Immature natural killer cell (primary cell): ENCODE measurements around the gene PPP2R1A. TPM values are rescaled to one million over a fixed set of nuclear protein-coding genes. Genes with fewer than 3 reads are reported as not detected.
A peak's percentile ranks its signal among the peaks of the same experiment; 100 is the strongest.
"Not testable (repeated sequence)": the region's sequence is repeated elsewhere in the genome, so short reads cannot be mapped to it uniquely, and the experiment has no call there.

Experiments used
- DNase-seq, 3 donors: peaks; one replicate each; pipeline ENCODE4 v3.0.0; 2022; ENCODE audit warnings: mixed read lengths in 1 of 3
- H3K27ac Mint-ChIP-seq, 6 donors: one replicate each; pipeline ENCODE4 v1.8.0; 2020; ENCODE audit warnings: mixed read lengths in 6 of 6, mild to moderate bottlenecking in 5 of 6, inconsistent platforms in 4 of 6, moderate library complexity in 3 of 6
- H3K27me3 Mint-ChIP-seq, 3 donors: one replicate each; pipeline ENCODE4 v1.8.0; 2020 to 2021; ENCODE audit warnings: low read depth in 3 of 3, mild to moderate bottlenecking in 3 of 3, mixed read lengths in 3 of 3, moderate library complexity in 3 of 3, inconsistent platforms in 1 of 3
- H3K36me3 Mint-ChIP-seq, 3 donors: one replicate each; pipeline ENCODE4 v1.8.0; 2020; ENCODE audit warnings: mixed read lengths in 3 of 3, inconsistent platforms in 2 of 3, mild to moderate bottlenecking in 2 of 3
- H3K4me1 Mint-ChIP-seq, 2 donors: one replicate each; pipeline ENCODE4 v1.8.0; 2020; ENCODE audit warnings: inconsistent platforms in 2 of 2, mild to moderate bottlenecking in 2 of 2, mixed read lengths in 2 of 2, moderate library complexity in 1 of 2
- H3K4me3 Mint-ChIP-seq, 5 donors: one replicate each; pipeline ENCODE4 v1.8.0; 2020; ENCODE audit warnings: mild to moderate bottlenecking in 5 of 5, mixed read lengths in 5 of 5, inconsistent platforms in 3 of 5, moderate library complexity in 3 of 5
- H3K9me3 Mint-ChIP-seq, 6 donors: one replicate each; pipeline ENCODE4 v1.8.0; 2020; ENCODE audit warnings: mild to moderate bottlenecking in 6 of 6, mixed read lengths in 6 of 6, inconsistent platforms in 4 of 6, moderate library complexity in 3 of 6
- polyA plus RNA-seq, 3 donors: library from polyadenylated mRNA; unstranded; fragments of 300-500 nt; fragmentation: Illumina TruSeq; gene quantifications; one replicate each; pipeline ENCODE4 v1.2.3, GENCODE V29; 2021

PPP2R1A gene
- polyA plus RNA-seq, 3 donors from 2014 or later, result 219 to 249 (median 243) TPM

DNA sequence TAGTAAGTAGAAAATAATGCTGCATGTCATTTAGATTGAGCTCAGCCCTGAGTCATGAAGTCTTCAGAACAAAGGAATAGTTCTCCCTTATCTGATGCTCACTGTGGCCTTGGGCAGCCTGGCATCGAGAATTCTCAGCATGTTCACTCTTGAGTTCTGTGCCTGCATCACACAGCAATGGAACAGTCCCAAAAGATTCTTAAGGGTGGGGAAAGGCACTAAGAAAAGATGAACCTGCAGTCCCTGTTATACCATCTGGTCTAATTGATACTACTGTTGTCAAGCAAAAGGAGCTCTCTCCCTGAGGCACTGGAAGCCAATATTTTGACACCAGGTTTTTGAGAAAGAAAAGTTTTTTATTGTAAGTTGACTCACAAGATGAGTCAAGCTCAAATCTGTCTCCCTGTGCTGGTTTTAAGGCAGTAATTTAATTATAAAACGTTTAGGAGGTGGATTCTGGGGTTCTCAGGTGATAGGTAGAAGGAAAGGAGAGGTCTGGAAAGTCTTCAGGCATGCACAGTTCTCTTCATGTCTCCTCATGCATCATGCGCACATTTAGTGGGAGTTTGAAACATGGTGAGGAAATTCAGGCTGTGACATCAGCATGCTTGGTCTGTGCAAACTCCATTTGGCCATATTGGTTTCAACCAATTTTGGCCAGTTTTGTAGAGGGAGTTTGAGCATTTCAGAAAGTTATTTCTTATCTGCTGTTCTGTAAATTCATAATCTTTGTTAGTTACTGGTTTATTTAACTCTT is 41.5 kb downstream of the PPP2R1A start:
- no peak for DNase-seq
- peaks cover 10 to 24% of the 10 kb centered on the region in 2 donors for H3K4me1 Mint-ChIP-seq
- no peak overlapping the region for H3K4me3 Mint-ChIP-seq
- H3K9me3 Mint-ChIP-seq, result no peaks in the 10 kb centered on the region
- H3K36me3 Mint-ChIP-seq, result peaks cover 6 to 19% (median 8%) of the 10 kb centered on the region in 3 donors
- peaks cover 0 to 4% (median 0%) of the 10 kb centered on the region in 3 donors for H3K27me3 Mint-ChIP-seq
- H3K27ac Mint-ChIP-seq, result peak overlapping the region; percentile 31 to 68 (median 44)

- peaks cover 0 to 5% (median 0%) of the 10 kb centered on the region in 3 donors for H3K36me3 Mint-ChIP-seq
- no peak overlapping the region for H3K4me3 Mint-ChIP-seq
- H3K27me3 Mint-ChIP-seq, result peaks cover 0 to 2% (median 0%) of the 10 kb centered on the region in 3 donors
- H3K4me1 Mint-ChIP-seq, result no peaks in the 10 kb centered on the region
- H3K9me3 Mint-ChIP-seq, result no peaks in the 10 kb centered on the region
- peak overlapping the region in 2 of 6 donors; percentile 23 to 30 for H3K27ac Mint-ChIP-seq
- DNase-seq, result no peak
Measured at GRCh38 chr19:52234406-52234805, 44.6 kb downstream of the PPP2R1A start.

- no peaks in the 10 kb centered on the region for H3K4me1 Mint-ChIP-seq
- H3K36me3 Mint-ChIP-seq, result no peaks in the 10 kb centered on the region
- H3K27me3 Mint-ChIP-seq, result peaks cover 0 to 2% (median 0%) of the 10 kb centered on the region in 3 donors
- H3K27ac Mint-ChIP-seq, result no peak overlapping the region
- DNase-seq, result no peak
- no peaks in the 10 kb centered on the region for H3K9me3 Mint-ChIP-seq
- no peak overlapping the region for H3K4me3 Mint-ChIP-seq
Measured at GRCh38 chr19:52237197-52237596, 47.3 kb downstream of the PPP2R1A start.

DNA sequence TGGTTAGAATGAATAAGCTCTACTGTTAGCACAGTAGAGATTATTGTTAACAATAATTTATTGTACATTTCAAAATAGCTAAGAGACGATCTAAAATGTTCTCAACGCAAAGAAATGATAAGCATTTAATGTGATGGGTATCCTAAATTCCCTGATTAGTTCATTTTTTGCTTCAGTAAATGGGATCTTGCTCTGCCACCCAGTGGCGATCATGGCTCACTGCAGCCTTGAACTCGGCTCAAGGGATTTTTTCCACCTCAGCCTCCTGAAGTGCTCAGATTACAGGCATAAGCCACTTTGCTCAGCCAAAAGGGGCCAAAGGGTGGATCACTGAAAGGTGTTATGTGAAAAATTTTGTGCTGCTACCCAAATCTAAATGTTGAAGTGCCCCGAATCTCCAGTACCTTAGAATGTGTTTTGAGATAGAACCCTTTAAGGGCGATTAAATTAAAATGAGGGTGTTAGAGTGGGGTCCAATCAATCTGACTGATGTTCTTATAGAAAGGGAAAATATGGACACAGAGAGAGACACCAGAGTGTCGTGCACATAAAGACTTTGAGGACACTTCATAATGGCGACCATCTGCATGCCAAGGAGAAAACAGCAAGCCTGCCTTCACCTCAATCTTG is 48.0 kb downstream of the PPP2R1A start:
- H3K9me3 Mint-ChIP-seq, result no peaks in the 10 kb centered on the region
- no peak overlapping the region for H3K27ac Mint-ChIP-seq
- peak; percentile 34 to 48 (median 47) for DNase-seq
- peaks cover 0 to 2% (median 0%) of the 10 kb centered on the region in 3 donors for H3K27me3 Mint-ChIP-seq
- H3K36me3 Mint-ChIP-seq, result no peaks in the 10 kb centered on the region
- H3K4me3 Mint-ChIP-seq, result no peak overlapping the region
- H3K4me1 Mint-ChIP-seq, result no peaks in the 10 kb centered on the region

GRCh38 chr19:52244021-52244420 is 54.2 kb downstream of the PPP2R1A start:
- no peak for DNase-seq
- H3K9me3 Mint-ChIP-seq, result no peaks in the 10 kb centered on the region
- no peak overlapping the region for H3K27ac Mint-ChIP-seq
- peaks cover 0 to 1% of the 10 kb centered on the region in 2 donors for H3K4me1 Mint-ChIP-seq
- peaks cover 0 to 5% (median 2%) of the 10 kb centered on the region in 3 donors for H3K27me3 Mint-ChIP-seq
- H3K36me3 Mint-ChIP-seq, result no peaks in the 10 kb centered on the region
- no peak overlapping the region for H3K4me3 Mint-ChIP-seq

GRCh38 chr19:52248241-52248640 is 58.4 kb downstream of the PPP2R1A start:
- Mint-ChIP-seq H3K4me1 (peaks cover 0 to 1% of the 10 kb centered on the region in 2 donors), H3K4me3 (no peak overlapping the region), H3K9me3 (no peaks in the 10 kb centered on the region), H3K27me3 (peaks cover 0 to 7% (median 2%) of the 10 kb centered on the region in 3 donors), H3K27ac (no peak overlapping the region), H3K36me3 (no peaks in the 10 kb centered on the region)
- peak; percentile 36 to 45 (median 43) for DNase-seq

- H3K27me3 Mint-ChIP-seq, result peaks cover 1 to 9% (median 7%) of the 10 kb centered on the region in 3 donors
- H3K4me3 Mint-ChIP-seq, result no peak overlapping the region
- no peak for DNase-seq
- H3K4me1 Mint-ChIP-seq, result no peaks in the 10 kb centered on the region
- H3K9me3 Mint-ChIP-seq, result peaks cover 0 to 1% (median 0%) of the 10 kb centered on the region in 6 donors
- H3K27ac Mint-ChIP-seq, result no peak overlapping the region
- no peaks in the 10 kb centered on the region for H3K36me3 Mint-ChIP-seq
Measured at GRCh38 chr19:52258426-52258825, 68.6 kb downstream of the PPP2R1A start.

DNA sequence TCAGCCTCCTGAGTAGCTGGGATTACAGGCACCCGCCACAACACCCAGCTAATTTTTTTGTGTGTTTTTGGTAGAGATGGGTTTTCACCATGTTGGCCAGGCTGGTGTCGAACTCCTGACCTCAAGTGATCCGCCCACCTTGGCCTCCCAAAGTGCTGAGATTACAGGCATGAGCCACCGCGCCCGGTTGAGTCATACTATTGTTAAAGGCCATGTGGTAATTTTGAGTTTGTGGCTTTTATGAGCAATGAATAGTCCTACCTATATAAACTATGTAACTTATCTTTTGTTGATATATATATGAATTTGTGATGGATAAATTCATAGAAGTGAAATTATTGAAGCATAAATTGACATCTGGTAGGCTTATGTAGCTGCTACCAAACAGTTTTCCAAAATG is 75.7 kb downstream of the PPP2R1A start:
- H3K36me3 Mint-ChIP-seq, H3K27me3 Mint-ChIP-seq, H3K9me3 Mint-ChIP-seq, DNase-seq, H3K4me3 Mint-ChIP-seq, H3K27ac Mint-ChIP-seq: not testable (repeated sequence)
- peaks cover 11 to 13% of the 10 kb centered on the region in 2 donors for H3K4me1 Mint-ChIP-seq

GRCh38 chr19:52269338-52270261 is 79.7 kb downstream of the PPP2R1A start, which contains the start of gene ZNF766:
Gene ZNF766 (plus strand): TSS chr19:52269587. CDS start chr19:52269614, 27 bp downstream.
- Mint-ChIP-seq H3K4me1 (peaks cover 41 to 48% of the 10 kb centered on the region in 2 donors), H3K9me3 (no peaks in the 10 kb centered on the region), H3K4me3 (peak within 1 kb of the TSS; percentile 92 to 98 (median 93)), H3K27me3 (peaks cover 0 to 7% (median 3%) of the 10 kb centered on the region in 3 donors), H3K27ac (peak within 1 kb of the TSS; percentile 92 to 98 (median 96)), H3K36me3 (peaks cover 14 to 17% (median 17%) of the 10 kb centered on the region in 3 donors)
- DNase-seq, result peak; percentile 96 to 97 (median 97)

GRCh38 chr19:52270266-52270885 is 80.5 kb downstream of the PPP2R1A start:
- Mint-ChIP-seq H3K4me3 (peak overlapping the region; percentile 92 to 98 (median 93)), H3K9me3 (no peaks in the 10 kb centered on the region), H3K27ac (peak overlapping the region; percentile 92 to 98 (median 96)), H3K36me3 (peaks cover 14 to 17% (median 17%) of the 10 kb centered on the region in 3 donors), H3K27me3 (peaks cover 0 to 7% (median 3%) of the 10 kb centered on the region in 3 donors), H3K4me1 (peaks cover 45 to 56% of the 10 kb centered on the region in 2 donors)
- peak; percentile 12 to 26 (median 20) for DNase-seq

DNA sequence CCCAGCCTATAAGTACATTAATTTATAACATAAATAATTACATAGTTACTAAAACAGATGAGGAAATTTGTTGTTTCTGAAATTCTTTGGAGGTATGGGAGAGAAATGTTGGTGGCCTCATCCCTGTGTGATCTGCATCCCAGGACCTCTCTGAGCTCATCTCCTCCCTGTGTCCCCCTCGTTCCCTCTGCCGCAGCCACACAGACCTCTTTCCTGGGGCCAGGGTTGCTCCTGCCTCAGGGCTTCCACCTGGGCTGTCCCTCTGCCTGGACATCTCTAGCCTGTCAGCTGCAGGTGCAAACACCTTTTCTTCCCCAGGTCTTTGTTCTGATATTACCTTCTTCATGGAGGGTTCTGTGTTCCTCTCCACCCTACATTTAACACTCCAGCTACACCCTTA is 83.4 kb downstream of the PPP2R1A start:
- peaks cover 61 to 84% of the 10 kb centered on the region in 2 donors for H3K4me1 Mint-ChIP-seq
- peaks cover 14 to 27% (median 17%) of the 10 kb centered on the region in 3 donors for H3K36me3 Mint-ChIP-seq
- H3K27me3 Mint-ChIP-seq, result peaks cover 0 to 7% (median 2%) of the 10 kb centered on the region in 3 donors
- H3K9me3 Mint-ChIP-seq, result no peaks in the 10 kb centered on the region
- H3K4me3 Mint-ChIP-seq, result peak overlapping the region in 1 of 5 donors; percentile 15
- H3K27ac Mint-ChIP-seq, result peak overlapping the region in 3 of 6 donors; percentile 29 to 86 (median 32)
- DNase-seq, result no peak

- Mint-ChIP-seq H3K9me3 (no peaks in the 10 kb centered on the region), H3K4me3 (no peak overlapping the region), H3K36me3 (peaks cover 19 to 35% (median 24%) of the 10 kb centered on the region in 3 donors), H3K4me1 (peaks cover 67 to 90% of the 10 kb centered on the region in 2 donors), H3K27me3 (peaks cover 0 to 6% (median 2%) of the 10 kb centered on the region in 3 donors), H3K27ac (peak overlapping the region in 2 of 6 donors; percentile 29 to 56)
- DNase-seq, result no peak
Measured at GRCh38 chr19:52274191-52274590, 84.3 kb downstream of the PPP2R1A start.

DNA sequence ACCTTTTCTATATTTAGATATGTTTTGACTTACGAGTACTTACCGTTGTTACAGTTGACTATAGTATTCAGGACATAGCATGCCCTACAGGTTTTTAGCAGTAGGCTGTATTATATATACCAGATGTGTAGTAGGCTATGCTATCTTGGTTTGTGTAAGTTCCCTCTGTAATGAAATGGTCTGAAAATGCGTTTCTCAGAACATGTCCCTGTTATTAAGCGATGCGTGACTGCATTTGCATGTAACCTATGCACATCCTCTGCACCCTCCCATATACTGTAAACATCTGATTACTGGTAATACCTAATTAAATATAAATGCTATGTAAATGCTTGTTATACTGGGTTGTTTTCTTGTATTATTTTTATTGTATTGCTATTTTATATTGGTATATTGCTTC is 86.1 kb downstream of the PPP2R1A start:
- Mint-ChIP-seq H3K36me3 (peaks cover 16 to 35% (median 19%) of the 10 kb centered on the region in 3 donors), H3K4me1 (peaks cover 56 to 80% of the 10 kb centered on the region in 2 donors), H3K4me3 (peak overlapping the region in 1 of 5 donors; percentile 21)

More for the DNA sequence above, 86.1 kb downstream of the PPP2R1A start:
- Mint-ChIP-seq H3K27ac (no peak overlapping the region), H3K27me3 (peaks cover 0 to 2% (median 2%) of the 10 kb centered on the region in 3 donors), H3K9me3 (no peaks in the 10 kb centered on the region)
- DNase-seq, result no peak
